ENCODE measurements around the gene ALB.

DNA sequence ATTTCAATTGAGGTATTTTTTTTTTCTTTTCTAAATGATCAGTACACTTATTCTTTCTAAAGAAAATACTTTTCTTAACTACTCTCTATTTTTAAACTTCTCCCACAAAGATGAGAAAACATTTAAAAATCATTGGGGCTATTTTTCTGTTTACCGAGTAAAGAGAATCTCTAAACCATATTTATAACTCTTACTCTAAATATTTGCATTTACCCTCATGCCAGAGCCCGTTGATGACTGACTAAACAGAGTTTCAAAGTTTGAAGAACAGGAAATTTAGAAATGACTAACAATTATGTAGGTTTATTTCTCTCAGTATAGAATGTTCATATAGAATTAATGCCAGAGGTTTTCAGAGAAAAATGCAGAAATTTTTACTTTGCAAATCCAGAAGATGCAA lies 2.7 kb upstream of the ALB start:
- no peak for TF ChIP-seq TCF12 (IDR thresholded peaks at IDR 0.05; ENCODE audit: low read depth, low read length)
- no peak for TF ChIP-seq BACH1 (IDR thresholded peaks at IDR 0.05; ENCODE audit: low read length)
- no peak for TF ChIP-seq POLR2AphosphoS5 (IDR thresholded peaks at IDR 0.05; ENCODE audit: low read depth, low read length)
- no peak for TF ChIP-seq JUN (IDR thresholded peaks at IDR 0.05; ENCODE audit: low read depth, low read length)
- no peak for TF ChIP-seq YY1 (IDR thresholded peaks at IDR 0.05; ENCODE audit: low read depth, low read length)
- no peak for TF ChIP-seq EZH2 (IDR thresholded peaks at IDR 0.05; ENCODE audit: low read depth, low read length, severe bottlenecking)
- TF ChIP-seq RFX5 (IDR thresholded peaks at IDR 0.05; ENCODE audit: borderline replicate concordance, low read depth, low read length), result no peak
- TF ChIP-seq MAX (IDR thresholded peaks at IDR 0.05), result no peak
- no peak for TF ChIP-seq CTCF (IDR thresholded peaks at IDR 0.05; ENCODE audit: control extremely low read depth in 1 of 3, insufficient read depth in 1 of 3, low read depth in 1 of 3, low read length in 3 of 3)

Data from H1 (cell line).